Prostate gland (tissue), 2 donors: ENCODE measurements around the gene HBA2.

ENCODE experiments used
- CTCF ChIP-seq, 4 experiments: fragments of 200-600 bp in 2 of 4; fragments of 450-650 bp in 2 of 4; sonication (generic) in 2 of 4; IDR thresholded peaks; 1 replicate in 3 of 4; 2 replicates in 1 of 4; pipeline ENCODE4 v1.5.1; 2016 to 2019; ENCODE audit warnings: antibody characterized with exemption in 4 of 4, mild to moderate bottlenecking in 2 of 4, moderate library complexity in 2 of 4
- POLR2A ChIP-seq: fragments of 450-650 bp; IDR thresholded peaks from one replicate; pipeline ENCODE4 v1.6.1; 2016; ENCODE audit warnings: antibody characterized with exemption, mild to moderate bottlenecking
- POLR2AphosphoS5 ChIP-seq: sonication (generic); formaldehyde crosslinking; IDR thresholded peaks from one replicate; pipeline ENCODE4 v1.6.1; 2017; ENCODE audit warnings: antibody characterized with exemption

- TF ChIP-seq CTCF (IDR thresholded peaks at IDR 0.05) (no peak), POLR2AphosphoS5 (no peak), POLR2A (no peak)
Observed at GRCh38 chr16:129075-129474, 43.6 kb upstream of the HBA2 start.
